Keratinocyte (primary cell): Measurements from ENCODE around the gene KIAA1217. TPM values are rescaled to one million over a fixed set of nuclear protein-coding genes. Genes with fewer than 3 reads are reported as not detected.

Experiments used
- DNase-seq: peaks from one replicate; pipeline ENCODE4 v3.0.0-alpha.2; 2011; ENCODE audit warnings: low read depth, missing footprints, low spot score
- FAIRE-seq: peaks from 2 replicates; lab custom pipeline; 2011; peaks lifted over from hg19 to GRCh38; lab: Jason Lieb, UNC
- H2AFZ ChIP-seq: 2 replicates; pipeline ENCODE4 v1.6.0; 2012; ENCODE audit warnings: low read length, control low read depth, inconsistent platforms; ENCODE audit not compliant: control insufficient read depth
- H3K27ac ChIP-seq: 2 replicates; pipeline ENCODE4 v1.5.1; 2011; ENCODE audit warnings: low read length; ENCODE audit not compliant: control insufficient read depth, insufficient read depth
- H3K27me3 ChIP-seq: 3 replicates; pipeline ENCODE4 v1.6.0; 2011; ENCODE audit warnings: low read length; ENCODE audit not compliant: control insufficient read depth, insufficient read depth; ENCODE audit errors: extremely low read depth
- H3K36me3 ChIP-seq, 2 experiments: 2 replicates in 1 of 2; 3 replicates in 1 of 2; pipeline ENCODE4 v1.5.1; 2011; ENCODE audit warnings: low read length in 2 of 2, mild to moderate bottlenecking in 1 of 2; ENCODE audit not compliant: control insufficient read depth in 2 of 2, insufficient read depth in 2 of 2; ENCODE audit errors: extremely low read depth in 1 of 2
- H3K4me1 ChIP-seq: 3 replicates; pipeline ENCODE4 v1.5.1; 2011; ENCODE audit warnings: low read length; ENCODE audit not compliant: control insufficient read depth, insufficient read depth; ENCODE audit errors: extremely low read depth
- H3K4me2 ChIP-seq: 3 replicates; pipeline ENCODE4 v1.6.0; 2011; ENCODE audit warnings: low read depth, low read length; ENCODE audit not compliant: control insufficient read depth, insufficient read depth; ENCODE audit errors: extremely low read depth
- H3K4me3 ChIP-seq, 3 experiments: fragments of 200-600 bp in 1 of 3; sonication (generic) in 1 of 3; 2 replicates in 2 of 3; 3 replicates in 1 of 3; pipeline ENCODE4 v1.5.1; 2011 to 2016; ENCODE audit warnings: low read length in 3 of 3, mild to moderate bottlenecking in 3 of 3, control low read depth in 2 of 3, inconsistent platforms in 1 of 3, low read depth in 1 of 3, mixed read lengths in 1 of 3, mixed run types in 1 of 3, moderate library complexity in 1 of 3; ENCODE audit not compliant: control insufficient read depth in 2 of 3, insufficient read depth in 2 of 3; ENCODE audit errors: extremely low read depth in 1 of 3
- H3K79me2 ChIP-seq: 2 replicates; pipeline ENCODE4 v1.6.0; 2012; ENCODE audit warnings: low read length; ENCODE audit not compliant: control insufficient read depth, insufficient read depth
- H3K9ac ChIP-seq: 3 replicates; pipeline ENCODE4 v1.6.0; 2011; ENCODE audit warnings: low read length; ENCODE audit not compliant: control insufficient read depth, insufficient read depth; ENCODE audit errors: extremely low read depth
- H3K9me1 ChIP-seq: 3 replicates; pipeline ENCODE4 v1.6.0; 2011; ENCODE audit warnings: low read length; ENCODE audit not compliant: control insufficient read depth, insufficient read depth; ENCODE audit errors: extremely low read depth
- H3K9me3 ChIP-seq: 2 replicates; pipeline ENCODE4 v1.5.1; 2012; ENCODE audit warnings: low read depth, low read length; ENCODE audit not compliant: control insufficient read depth
- H4K20me1 ChIP-seq: 3 replicates; pipeline ENCODE4 v1.6.0; 2011; ENCODE audit warnings: low read length; ENCODE audit not compliant: control insufficient read depth, insufficient read depth; ENCODE audit errors: extremely low read depth
- EZH2 ChIP-seq: IDR thresholded peaks from one replicate; pipeline ENCODE4 v1.6.1; 2012; ENCODE audit warnings: inconsistent platforms, mild to moderate bottlenecking, low read length, moderate library complexity
- dilution Hi-C: fragments of 300-500 bp; cut with MboI; formaldehyde crosslinking; loops from one replicate; pipeline ENCODE4 v1.7.0; 2020; ENCODE audit warnings: low sequenced_read_pairs; ENCODE audit not compliant: extremely low pct_ligation_motif_present
- polyA plus RNA-seq, 5 experiments: library from polyadenylated mRNA; depleted of rRNA in 3 of 5; stranded (reverse) in 3 of 5; stranded (forward) in 1 of 5; unstranded in 1 of 5; fragments of >200 nt; gene quantifications; 1 replicate in 1 of 5; 2 replicates in 3 of 5; 3 replicates in 1 of 5; pipeline versions ENCODE4 v1.2.1 to v1.2.3, GENCODE V29; 2011 to 2012; ENCODE audit warnings: missing spikeins in 2 of 5, low read depth in 1 of 5, low replicate concordance in 1 of 5
- TF ChIP-seq, protein P1 (sequence below), 3 experiments: IDR thresholded peaks in 1 of 3; conservative IDR thresholded peaks in 1 of 3; optimal IDR thresholded peaks in 1 of 3; 2 replicates in 2 of 3; 3 replicates in 1 of 3; pipeline versions ENCODE3 to v1.5.1; 2011; ENCODE audit warnings: low read length in 3 of 3, mild to moderate bottlenecking in 3 of 3, moderate library complexity in 2 of 3, control low read depth in 1 of 3, inconsistent platforms in 1 of 3; ENCODE audit not compliant: insufficient read depth in 2 of 3; ENCODE audit errors: extremely low read depth in 1 of 3

Gene KIAA1217
- polyA plus RNA-seq, 1 donor (not counting 4 experiments of a cell fraction or from before 2014, with no cell fraction given), result 10.4 TPM

DNA sequence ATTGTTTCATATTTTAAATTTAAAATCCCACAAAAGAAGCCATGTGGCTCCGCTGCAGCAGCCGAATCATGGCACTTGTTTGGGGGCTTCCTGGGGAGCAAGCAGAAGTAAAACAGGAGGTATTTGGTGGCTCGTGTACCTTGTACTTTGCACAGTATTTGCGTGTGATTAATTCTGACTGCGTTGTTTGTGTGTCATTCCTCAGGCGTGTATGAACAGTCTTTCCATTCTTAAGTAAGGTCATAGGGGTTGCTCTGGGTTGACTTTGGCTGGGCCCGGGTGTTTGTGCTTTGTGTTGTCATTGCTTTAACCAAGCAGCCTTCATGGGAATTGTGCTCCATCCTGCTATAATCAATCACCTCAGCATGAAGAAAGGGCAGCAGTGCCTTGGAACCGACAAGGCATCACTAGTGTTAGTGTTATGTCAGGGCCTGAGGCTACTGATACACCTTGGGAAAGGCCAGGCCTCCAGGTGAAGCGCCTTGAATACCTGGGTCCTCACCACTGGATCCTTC, 332.4 kb downstream of the KIAA1217 start:
- no peak overlapping the region for H3K27ac ChIP-seq
- FAIRE-seq, result no peak

DNA sequence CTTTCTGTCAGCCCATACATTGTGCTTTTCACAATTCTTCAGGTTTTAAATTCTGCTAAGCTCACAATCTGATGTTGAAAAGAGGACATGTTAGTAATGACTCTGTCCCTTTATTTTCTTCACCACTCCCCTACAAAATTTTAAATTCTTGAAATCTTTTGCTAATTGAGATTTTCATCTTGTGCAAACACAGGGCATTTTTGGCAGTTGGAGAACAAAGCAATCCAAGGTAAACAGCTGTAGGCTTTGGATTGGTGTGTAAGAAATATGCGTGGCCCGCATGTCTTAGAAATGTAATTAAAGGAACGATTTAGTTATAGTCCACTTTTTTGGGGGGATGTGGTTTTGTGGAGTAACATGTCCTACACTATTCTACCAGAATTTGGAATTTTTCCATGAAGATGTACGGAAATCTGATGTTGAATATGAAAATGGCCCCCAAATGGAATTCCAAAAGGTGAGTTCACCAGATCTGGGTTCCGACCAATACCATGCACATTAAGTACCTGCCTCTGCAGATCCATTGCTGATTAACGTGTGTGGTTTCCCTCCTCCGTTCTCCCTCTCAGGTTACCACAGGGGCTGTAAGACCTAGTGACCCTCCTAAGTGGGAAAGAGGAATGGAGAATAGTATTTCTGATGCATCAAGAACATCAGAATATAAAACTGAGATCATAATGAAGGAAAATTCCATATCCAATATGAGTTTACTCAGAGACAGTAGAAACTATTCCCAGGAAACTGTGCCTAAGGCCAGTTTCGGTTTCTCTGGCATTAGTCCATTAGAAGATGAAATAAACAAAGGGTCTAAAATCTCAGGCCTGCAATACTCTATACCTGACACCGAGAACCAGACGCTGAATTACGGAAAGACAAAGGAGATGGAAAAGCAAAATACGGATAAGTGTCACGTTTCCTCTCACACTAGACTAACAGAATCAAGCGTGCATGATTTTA, 333.7 kb downstream of the KIAA1217 start:
- H3K4me3 ChIP-seq, result no peak overlapping the region
- TF ChIP-seq, protein P1, sequence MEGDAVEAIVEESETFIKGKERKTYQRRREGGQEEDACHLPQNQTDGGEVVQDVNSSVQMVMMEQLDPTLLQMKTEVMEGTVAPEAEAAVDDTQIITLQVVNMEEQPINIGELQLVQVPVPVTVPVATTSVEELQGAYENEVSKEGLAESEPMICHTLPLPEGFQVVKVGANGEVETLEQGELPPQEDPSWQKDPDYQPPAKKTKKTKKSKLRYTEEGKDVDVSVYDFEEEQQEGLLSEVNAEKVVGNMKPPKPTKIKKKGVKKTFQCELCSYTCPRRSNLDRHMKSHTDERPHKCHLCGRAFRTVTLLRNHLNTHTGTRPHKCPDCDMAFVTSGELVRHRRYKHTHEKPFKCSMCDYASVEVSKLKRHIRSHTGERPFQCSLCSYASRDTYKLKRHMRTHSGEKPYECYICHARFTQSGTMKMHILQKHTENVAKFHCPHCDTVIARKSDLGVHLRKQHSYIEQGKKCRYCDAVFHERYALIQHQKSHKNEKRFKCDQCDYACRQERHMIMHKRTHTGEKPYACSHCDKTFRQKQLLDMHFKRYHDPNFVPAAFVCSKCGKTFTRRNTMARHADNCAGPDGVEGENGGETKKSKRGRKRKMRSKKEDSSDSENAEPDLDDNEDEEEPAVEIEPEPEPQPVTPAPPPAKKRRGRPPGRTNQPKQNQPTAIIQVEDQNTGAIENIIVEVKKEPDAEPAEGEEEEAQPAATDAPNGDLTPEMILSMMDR (optimal IDR thresholded peaks at IDR 0.05 in 1 of 3, IDR thresholded peaks at IDR 0.05 in 1 of 3, conservative IDR thresholded peaks at IDR 0.05 in 1 of 3; ENCODE audit: extremely low read depth in 1 of 3, insufficient read depth in 2 of 3, low read length in 3 of 3), result no peak
- no peak for TF ChIP-seq EZH2
- H3K27ac ChIP-seq, result no peak overlapping the region
- H3K9me1 ChIP-seq, result no peaks in the 10 kb centered on the region
- no peaks in the 10 kb centered on the region for H3K27me3 ChIP-seq
- no peak overlapping the region for H2AFZ ChIP-seq
- no peaks in the 10 kb centered on the region for H3K9me3 ChIP-seq
- H4K20me1 ChIP-seq, result no peaks in the 10 kb centered on the region
- dilution Hi-C loops, result no loop called here
- no peaks in the 10 kb centered on the region for H3K79me2 ChIP-seq
- H3K4me1 ChIP-seq, result no peaks in the 10 kb centered on the region
- H3K36me3 ChIP-seq, result peaks cover 13% of the 10 kb centered on the region in 2 experiments
- FAIRE-seq (no peak), DNase-seq (no peak)
- H3K9ac ChIP-seq, result no peak overlapping the region
- H3K4me2 ChIP-seq, result no peak overlapping the region

More for the DNA sequence above, 332.4 kb downstream of the KIAA1217 start:
- Histone ChIP-seq H3K4me2 (no peak overlapping the region), H2AFZ (no peak overlapping the region), H3K9me1 (no peaks in the 10 kb centered on the region), H3K4me3 (no peak overlapping the region), H3K27me3 (no peaks in the 10 kb centered on the region), H3K79me2 (no peaks in the 10 kb centered on the region), H3K9ac (no peak overlapping the region), H3K9me3 (no peaks in the 10 kb centered on the region), H4K20me1 (no peaks in the 10 kb centered on the region), H3K36me3 (peaks cover 17% of the 10 kb centered on the region in 2 experiments), H3K4me1 (no peaks in the 10 kb centered on the region)
- no peak for DNase-seq
- dilution Hi-C loops, result no loop called here
- TF ChIP-seq, protein P1 (optimal IDR thresholded peaks at IDR 0.05 in 1 of 3, IDR thresholded peaks at IDR 0.05 in 1 of 3, conservative IDR thresholded peaks at IDR 0.05 in 1 of 3; ENCODE audit: extremely low read depth in 1 of 3, insufficient read depth in 2 of 3, low read length in 3 of 3), result no peak
- TF ChIP-seq EZH2, result no peak
